Measurements from ENCODE around the gene DNAH2. TPM values are rescaled to one million over a fixed set of nuclear protein-coding genes. Genes with fewer than 3 reads are reported as not detected.

DNAH2 gene
- total and polyA plus RNA-seq, 2 donors (not counting 3 experiments of a cell fraction or from before 2014, with no cell fraction given), result 0.10 to 0.11 TPM

GRCh38 chr17:7781429-7781828 lies 63.9 kb downstream of the DNAH2 start:
- Histone ChIP-seq H3K4me1 (ENCODE audit: control insufficient read depth, extremely low read depth, insufficient read depth, low read length) (no peaks in the 10 kb centered on the region), H3K9ac (replicated peaks; ENCODE audit: extremely low read depth, insufficient read depth, low read length) (no peak overlapping the region), H3K4me2 (ENCODE audit: insufficient read depth, low read length) (no peak overlapping the region), H4K20me1 (replicated peaks; ENCODE audit: control insufficient read depth, extremely low read depth, insufficient read depth, low read length) (no peaks in the 10 kb centered on the region), H3K9me3 (replicated peaks; ENCODE audit: control insufficient read depth, insufficient read depth, low read length) (no peaks in the 10 kb centered on the region), H3K4me3 (replicated peaks in 1 of 3; ENCODE audit: insufficient read depth in 1 of 3, low read depth in 1 of 3, low read length in 3 of 3) (no peak overlapping the region), H3K36me3 (ENCODE audit: control insufficient read depth in 2 of 2, extremely low read depth in 1 of 2, insufficient read depth in 2 of 2, low read length in 2 of 2) (no peaks in the 10 kb centered on the region), H3K79me2 (ENCODE audit: control insufficient read depth, insufficient read depth, low read length) (no peaks in the 10 kb centered on the region), H3K27me3 (ENCODE audit: control insufficient read depth in 2 of 2, insufficient read depth in 2 of 2, low read length in 2 of 2) (peaks cover 7 to 12% of the 10 kb centered on the region in 2 experiments), H3K9me1 (replicated peaks; ENCODE audit: control insufficient read depth, extremely low read depth, insufficient read depth, low read length) (no peaks in the 10 kb centered on the region), H3K27ac (ENCODE audit: insufficient read depth, low read depth, low read length) (no peak overlapping the region), H2AFZ (ENCODE audit: low read depth, low read length) (no peak overlapping the region)
- no peak for FAIRE-seq
- ChIA-PET CTCF (interaction anchor here (0.7 to 8.1 kb wide), 5 partner anchors 11 to 44 kb away, joined by 5 to 236 read pairs (median 7); no protein-coding TSS in a partner anchor), POLR2A (no interaction called here)
- TF ChIP-seq JUN (IDR thresholded peaks at IDR 0.05; ENCODE audit: borderline replicate concordance, insufficient read depth, insufficient read length, low read depth) (no peak), POLR2AphosphoS5 (IDR thresholded peaks at IDR 0.05; ENCODE audit: insufficient read depth, low read depth, low read length) (no peak), GATA2 (IDR thresholded peaks at IDR 0.05; ENCODE audit: insufficient read depth, insufficient read length, low read depth, low read length) (no peak), MAX (IDR thresholded peaks at IDR 0.05; ENCODE audit: insufficient read depth, insufficient read length) (no peak), POLR2A (IDR thresholded peaks at IDR 0.05; ENCODE audit: low read depth, low read length) (no peak), FOS (IDR thresholded peaks at IDR 0.05; ENCODE audit: borderline replicate concordance, insufficient read depth, low read length) (no peak), EZH2 (IDR thresholded peaks at IDR 0.05; ENCODE audit: borderline replicate concordance, low read depth, low read length, severe bottlenecking) (no peak), MYC (IDR thresholded peaks at IDR 0.05; ENCODE audit: low read depth, low read length) (no peak)
- TF ChIP-seq, protein P1, sequence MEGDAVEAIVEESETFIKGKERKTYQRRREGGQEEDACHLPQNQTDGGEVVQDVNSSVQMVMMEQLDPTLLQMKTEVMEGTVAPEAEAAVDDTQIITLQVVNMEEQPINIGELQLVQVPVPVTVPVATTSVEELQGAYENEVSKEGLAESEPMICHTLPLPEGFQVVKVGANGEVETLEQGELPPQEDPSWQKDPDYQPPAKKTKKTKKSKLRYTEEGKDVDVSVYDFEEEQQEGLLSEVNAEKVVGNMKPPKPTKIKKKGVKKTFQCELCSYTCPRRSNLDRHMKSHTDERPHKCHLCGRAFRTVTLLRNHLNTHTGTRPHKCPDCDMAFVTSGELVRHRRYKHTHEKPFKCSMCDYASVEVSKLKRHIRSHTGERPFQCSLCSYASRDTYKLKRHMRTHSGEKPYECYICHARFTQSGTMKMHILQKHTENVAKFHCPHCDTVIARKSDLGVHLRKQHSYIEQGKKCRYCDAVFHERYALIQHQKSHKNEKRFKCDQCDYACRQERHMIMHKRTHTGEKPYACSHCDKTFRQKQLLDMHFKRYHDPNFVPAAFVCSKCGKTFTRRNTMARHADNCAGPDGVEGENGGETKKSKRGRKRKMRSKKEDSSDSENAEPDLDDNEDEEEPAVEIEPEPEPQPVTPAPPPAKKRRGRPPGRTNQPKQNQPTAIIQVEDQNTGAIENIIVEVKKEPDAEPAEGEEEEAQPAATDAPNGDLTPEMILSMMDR (IDR thresholded peaks at IDR 0.05; ENCODE audit: extremely low read depth in 1 of 2, insufficient read depth in 1 of 2, low read depth in 1 of 2, low read length in 2 of 2), result no peak
- BruUV-seq (replicated peaks), result no TSS peak
- intact Hi-C loops (cut with micrococcal nuclease), result no loop called here
- no peak for DNase-seq (ENCODE audit: low read depth, low spot score)
- dilution Hi-C loops (cut with MboI; ENCODE audit: extremely low pct_ligation_motif_present, low sequenced_read_pairs), result no loop called here
